Activated CD8-positive, alpha-beta memory T cell treated with anti-CD3 and anti-CD28 coated beads, Interleukin-2, amount 10 ng/mL, durations not matched to agents 7 days and 5 days (primary cell): ENCODE results near the gene ZNF22. TPM values are rescaled to one million over a fixed set of nuclear protein-coding genes. Genes with fewer than 3 reads are reported as not detected.

Experiments used
- ATAC-seq: fragments of 150-1000 bp; cut with Tn5 transposase; one replicate; pipeline ENCODE4 v1.10.0; 2021; ENCODE audit warnings: moderate library complexity
- CTCF ChIA-PET: fragments of 350-600 bp; sonication (Branson Sonifier 250); formaldehyde crosslinking; loops from one replicate; lab custom pipeline; 2021; ENCODE audit warnings: antibody characterized with exemption; lab: Charles Lee
- DNase-seq: peaks from one replicate; pipeline ENCODE4 v3.0.0-alpha.2; 2020
- H3K27ac Mint-ChIP-seq: one replicate; pipeline ENCODE4 v1.8.0; 2021; ENCODE audit warnings: mild to moderate bottlenecking, mixed read lengths
- H3K27me3 Mint-ChIP-seq: one replicate; pipeline ENCODE4 v1.8.0; 2021; ENCODE audit warnings: mixed read lengths
- H3K36me3 Mint-ChIP-seq: one replicate; pipeline ENCODE4 v1.8.0; 2021; ENCODE audit warnings: mild to moderate bottlenecking, mixed read lengths
- H3K4me1 Mint-ChIP-seq: one replicate; pipeline ENCODE4 v1.8.0; 2021; ENCODE audit warnings: mixed read lengths
- H3K4me3 Mint-ChIP-seq: one replicate; pipeline ENCODE4 v1.8.0; 2021; ENCODE audit warnings: mild to moderate bottlenecking, moderate library complexity, mixed read lengths
- H3K9me3 Mint-ChIP-seq: one replicate; pipeline ENCODE4 v1.8.0; 2022; ENCODE audit warnings: low read depth, mixed read lengths
- total RNA-seq, 2 experiments: library from RNA; stranded (reverse); gene quantifications; one replicate each; pipeline ENCODE4 v1.2.3, GENCODE V29; 2021

The ZNF22 gene
- total RNA-seq, 2 experiments from 2014 or later: 29.5 to 29.6 TPM

DNA sequence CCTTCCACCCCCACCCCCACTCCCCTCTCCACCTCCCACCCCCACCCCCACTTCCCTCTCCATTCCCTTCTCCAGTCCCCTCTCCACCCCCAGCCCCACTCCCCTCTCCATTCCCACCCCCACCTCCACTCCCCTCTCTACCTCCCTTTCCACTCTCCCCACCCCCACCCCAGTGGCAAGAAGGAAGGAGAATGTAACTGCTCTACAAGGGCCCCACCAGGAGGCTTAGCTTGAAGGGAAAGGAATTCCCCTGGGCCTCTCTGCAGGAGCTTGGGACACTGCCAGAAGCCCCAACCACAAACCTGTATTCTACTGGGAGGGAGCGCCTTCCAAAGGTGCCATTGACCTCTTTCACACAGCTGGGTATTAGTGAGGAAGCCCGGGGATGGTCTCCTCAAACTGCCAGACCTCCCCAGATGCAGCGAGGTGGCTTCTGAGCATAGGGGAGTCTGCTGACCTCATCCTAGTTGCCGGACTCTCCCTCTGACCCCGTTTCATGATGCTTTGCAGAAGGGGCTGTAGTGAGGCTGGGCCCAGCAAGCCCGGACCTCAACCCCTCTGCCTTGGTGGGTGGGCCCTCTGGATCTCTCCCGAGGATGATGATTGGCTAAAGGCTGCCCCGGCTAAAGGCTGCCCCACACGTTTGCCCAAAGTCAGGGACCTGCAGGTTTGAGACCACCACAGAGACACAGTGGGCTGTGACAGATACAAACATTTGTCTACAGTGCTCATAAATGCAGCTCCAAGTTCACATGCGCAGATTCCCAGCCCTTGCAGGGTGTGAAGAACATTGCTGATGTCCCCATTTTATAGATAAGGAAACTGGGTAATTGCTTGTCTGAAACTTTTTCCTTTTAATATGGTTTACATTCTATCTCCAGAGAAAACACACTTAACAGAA is 25.0 kb upstream of the ZNF22 start:
- Mint-ChIP-seq H3K36me3 (no peaks in the 10 kb centered on the region), H3K27ac (no peak overlapping the region), H3K27me3 (no peaks in the 10 kb centered on the region), H3K4me1 (peaks cover 17% of the 10 kb centered on the region), H3K9me3 (no peaks in the 10 kb centered on the region), H3K4me3 (no peak overlapping the region)
- ATAC-seq: no peak
- CTCF ChIA-PET: interaction anchor here (0.6 to 2.4 kb wide), 8 partner anchors 9 to 215 kb away, joined by 3 to 24 read pairs (median 4); no protein-coding TSS in a partner anchor
- no peak for DNase-seq

DNA sequence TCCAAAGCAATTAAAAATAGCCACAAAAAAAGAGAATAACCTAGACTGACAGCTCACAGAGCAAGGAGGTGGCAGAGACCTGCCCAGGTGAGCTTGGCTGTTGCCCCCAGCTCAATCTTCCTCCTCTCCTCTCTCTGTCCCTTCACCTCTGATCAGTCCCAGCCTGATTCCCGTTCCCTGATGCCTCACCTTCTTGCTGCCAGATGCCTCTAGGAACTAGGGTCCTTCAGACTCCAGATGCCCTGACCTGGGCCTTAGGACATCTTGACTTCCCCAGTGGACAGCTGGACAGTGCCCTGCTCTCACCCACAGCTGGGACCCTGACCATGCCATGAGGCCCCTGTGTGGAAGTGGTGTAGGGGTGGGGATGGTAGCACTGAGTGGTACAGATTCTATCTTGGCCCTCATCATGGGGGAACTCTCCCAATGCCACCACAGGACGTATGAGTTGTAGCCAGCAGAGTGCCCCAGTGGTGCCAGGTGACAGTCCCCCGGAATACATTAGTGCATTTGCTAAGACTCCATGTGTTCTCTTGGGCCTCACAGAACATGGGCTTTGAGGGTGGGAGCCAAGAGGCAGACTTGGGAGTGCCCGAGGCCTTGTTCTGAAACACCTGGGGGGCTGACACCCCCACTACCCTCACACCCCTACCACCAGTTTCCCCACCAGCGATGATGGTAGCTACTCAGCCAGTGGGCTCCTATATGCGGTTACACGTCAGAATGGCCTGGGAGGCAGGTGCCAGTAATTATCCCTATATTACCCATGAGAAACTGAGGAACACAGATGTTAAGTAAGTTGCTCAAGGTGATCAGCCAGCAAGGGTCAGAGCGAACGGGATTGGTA is 24.1 kb upstream of the ZNF22 start:
- H3K4me1 Mint-ChIP-seq: peaks cover 23% of the 10 kb centered on the region
- no peak overlapping the region for H3K4me3 Mint-ChIP-seq
- H3K9me3 Mint-ChIP-seq: no peaks in the 10 kb centered on the region
- no peaks in the 10 kb centered on the region for H3K27me3 Mint-ChIP-seq
- H3K27ac Mint-ChIP-seq: no peak overlapping the region
- no peak for DNase-seq
- CTCF ChIA-PET: interaction anchor here (1.1 to 2.4 kb wide), 7 partner anchors 10 to 44 kb away, joined by 3 to 24 read pairs (median 5); no protein-coding TSS in a partner anchor
- no peak for ATAC-seq
- H3K36me3 Mint-ChIP-seq: no peaks in the 10 kb centered on the region

DNA sequence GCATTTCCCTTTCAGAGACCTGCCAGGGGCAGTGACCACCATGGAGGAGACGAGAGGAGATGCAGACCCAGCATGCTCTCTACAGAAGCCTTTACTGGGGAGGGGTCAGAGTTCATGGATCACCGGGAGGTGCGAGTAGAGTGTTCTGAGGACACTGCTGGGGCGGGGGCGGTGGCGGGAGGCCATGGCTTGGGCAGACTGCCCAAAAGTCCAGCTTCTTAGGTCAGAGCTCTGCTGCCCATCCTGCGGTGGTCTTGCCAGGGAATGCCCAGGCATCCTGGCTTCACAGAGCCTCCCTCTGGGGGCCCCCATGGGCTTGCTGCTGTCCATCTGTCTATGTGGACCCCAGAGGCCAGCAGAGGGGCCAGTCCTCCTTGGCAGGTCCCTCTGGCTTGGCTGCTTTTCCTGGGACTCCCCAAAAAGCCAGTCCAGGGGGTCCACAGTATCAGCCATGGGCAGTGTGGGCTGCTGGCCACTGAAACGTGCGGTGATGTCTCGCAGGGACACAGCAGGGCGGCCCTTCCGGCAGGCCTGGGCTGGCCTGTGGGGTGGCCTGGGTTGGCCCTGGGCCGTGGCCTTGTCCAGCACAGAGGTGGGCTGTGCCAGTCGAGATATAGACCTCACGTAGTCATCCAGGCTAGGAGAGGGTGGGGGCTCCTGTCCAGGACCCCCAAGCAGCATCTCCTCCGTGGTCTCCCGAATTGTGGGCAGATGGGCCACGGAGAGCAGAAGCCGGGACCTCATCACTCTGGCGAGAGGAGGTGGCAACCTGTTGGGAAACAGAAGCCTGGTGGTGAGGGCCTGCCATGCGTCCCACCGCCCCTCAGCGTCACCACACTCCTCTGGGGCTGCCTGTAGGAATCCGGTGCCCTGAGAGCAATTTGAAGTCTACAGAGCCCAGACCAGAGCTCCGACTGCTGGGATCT is 23.2 kb upstream of the ZNF22 start:
- ATAC-seq (no peak), DNase-seq (no peak)
- CTCF ChIA-PET: interaction anchor here (1.9 to 2.4 kb wide), 2 partner anchors 11 to 45 kb away, joined by 11 to 24 read pairs; no protein-coding TSS in a partner anchor
- Mint-ChIP-seq H3K27ac (no peak overlapping the region), H3K4me1 (peaks cover 23% of the 10 kb centered on the region), H3K36me3 (no peaks in the 10 kb centered on the region), H3K4me3 (no peak overlapping the region), H3K9me3 (no peaks in the 10 kb centered on the region), H3K27me3 (no peaks in the 10 kb centered on the region)

GRCh38 chr10:44978213-44978569 is 22.5 kb upstream of the ZNF22 start:
- no peak for ATAC-seq
- Mint-ChIP-seq H3K4me1 (peaks cover 23% of the 10 kb centered on the region), H3K27ac (no peak overlapping the region), H3K27me3 (no peaks in the 10 kb centered on the region), H3K4me3 (no peak overlapping the region), H3K36me3 (no peaks in the 10 kb centered on the region), H3K9me3 (no peaks in the 10 kb centered on the region)
- no peak for DNase-seq
- CTCF ChIA-PET: no interaction called here

GRCh38 chr10:44978570-44979280 is 22.0 kb upstream of the ZNF22 start, which contains the start of gene DEPP1:
Gene DEPP1 (minus strand): TSS chr10:44978809. CDS start chr10:44978030, 779 bp downstream.
- Mint-ChIP-seq H3K4me3 (no peak within 1 kb of the TSS), H3K4me1 (peaks cover 20% of the 10 kb centered on the region), H3K9me3 (no peaks in the 10 kb centered on the region), H3K27me3 (no peaks in the 10 kb centered on the region), H3K36me3 (no peaks in the 10 kb centered on the region), H3K27ac (no peak within 1 kb of the TSS)
- no peak for ATAC-seq
- DNase-seq: no peak
- CTCF ChIA-PET: interaction anchor here (1.2 to 1.7 kb wide), 3 partner anchors 10 to 46 kb away, joined by 3 to 7 read pairs (median 4); no protein-coding TSS in a partner anchor

GRCh38 chr10:44979281-44980191 is 21.2 kb upstream of the ZNF22 start:
- no peak for ATAC-seq
- no peaks in the 10 kb centered on the region for H3K9me3 Mint-ChIP-seq
- CTCF ChIA-PET: interaction anchor here (1.2 to 1.7 kb wide), 4 partner anchors 10 to 47 kb away, joined by 3 to 7 read pairs (median 4); no protein-coding TSS in a partner anchor
- H3K4me3 Mint-ChIP-seq: no peak overlapping the region
- DNase-seq: no peak
- no peak overlapping the region for H3K27ac Mint-ChIP-seq
- H3K36me3 Mint-ChIP-seq: no peaks in the 10 kb centered on the region
- no peaks in the 10 kb centered on the region for H3K27me3 Mint-ChIP-seq
- peaks cover 13% of the 10 kb centered on the region for H3K4me1 Mint-ChIP-seq

DNA sequence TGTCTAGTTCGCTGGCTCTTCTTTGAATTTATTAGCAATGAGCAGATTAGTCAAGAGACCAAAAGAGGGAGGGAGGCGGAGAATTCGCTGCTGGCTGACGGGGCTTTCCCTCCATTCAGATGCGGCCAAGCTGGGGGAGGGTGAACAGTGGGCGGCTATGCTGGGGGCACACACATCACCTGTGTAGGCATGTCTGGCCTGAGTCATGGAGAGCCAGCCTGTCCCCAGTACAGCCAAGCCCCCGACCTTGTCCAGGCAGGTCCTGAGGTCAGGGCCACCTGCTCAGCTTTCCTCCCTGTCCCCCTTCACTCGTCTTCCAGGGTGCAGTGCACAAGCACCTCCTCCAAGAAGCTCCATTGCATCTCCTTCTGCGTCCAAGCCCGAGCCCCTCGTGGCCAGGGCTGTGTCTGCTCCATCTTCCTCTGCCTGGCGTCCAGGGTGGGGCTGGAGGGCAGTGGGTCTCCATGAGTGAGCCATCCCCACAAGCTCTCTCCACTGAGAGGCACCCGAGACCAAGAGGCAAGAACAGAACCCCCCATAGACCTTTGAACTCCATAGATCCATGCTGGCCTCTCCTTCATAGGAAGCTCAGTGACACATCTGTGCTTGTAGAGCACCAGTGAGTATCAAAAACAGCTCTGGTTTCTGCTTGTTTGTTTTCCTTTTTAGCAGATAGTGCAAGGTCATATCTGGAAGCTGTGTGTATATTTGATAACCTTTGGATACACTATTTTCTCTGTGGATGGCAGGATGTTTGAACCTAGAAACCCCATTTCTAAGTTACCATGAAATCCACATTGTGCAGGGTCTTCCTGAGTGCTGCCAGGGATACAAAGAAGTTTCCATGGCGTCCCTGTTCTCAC is 20.2 kb upstream of the ZNF22 start:
- Mint-ChIP-seq H3K9me3 (no peaks in the 10 kb centered on the region), H3K36me3 (no peaks in the 10 kb centered on the region), H3K27me3 (no peaks in the 10 kb centered on the region), H3K4me3 (no peak overlapping the region), H3K4me1 (peaks cover 10% of the 10 kb centered on the region), H3K27ac (no peak overlapping the region)
- CTCF ChIA-PET: interaction anchor here (1.2 to 1.7 kb wide), 4 partner anchors 15 to 48 kb away, joined by 3 to 7 read pairs (median 5); no protein-coding TSS in a partner anchor
- no peak for DNase-seq
- no peak for ATAC-seq

GRCh38 chr10:44981172-44982113 is 19.3 kb upstream of the ZNF22 start:
- H3K9me3 Mint-ChIP-seq: no peaks in the 10 kb centered on the region
- CTCF ChIA-PET: interaction anchor here (1.2 to 1.4 kb wide), 3 partner anchors 16 to 49 kb away, joined by 3 to 7 read pairs (median 3); no protein-coding TSS in a partner anchor
- H3K4me1 Mint-ChIP-seq: peaks cover 10% of the 10 kb centered on the region
- H3K27me3 Mint-ChIP-seq: peaks cover 5% of the 10 kb centered on the region
- no peak for DNase-seq
- no peaks in the 10 kb centered on the region for H3K36me3 Mint-ChIP-seq
- H3K4me3 Mint-ChIP-seq: no peak overlapping the region
- ATAC-seq: peak; percentile 58
- H3K27ac Mint-ChIP-seq: no peak overlapping the region

DNA sequence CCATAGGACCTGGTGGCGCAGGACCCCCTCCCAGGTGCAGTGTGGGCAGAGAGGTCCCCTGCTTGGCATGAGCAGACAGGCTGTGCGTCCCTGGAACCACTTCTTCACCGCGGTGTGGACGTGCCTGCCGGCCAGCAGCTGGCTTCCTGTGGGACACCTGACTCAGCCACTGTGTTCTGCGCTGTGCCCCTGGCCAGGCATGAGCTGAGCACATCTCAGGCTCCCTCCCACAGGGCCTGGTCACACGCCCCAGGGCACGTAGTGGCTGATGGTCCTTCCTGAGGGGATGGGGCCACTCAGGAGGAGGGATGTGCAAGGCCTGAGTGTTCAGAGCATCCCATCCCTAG is 18.6 kb upstream of the ZNF22 start:
- CTCF ChIA-PET: no interaction called here

DNA sequence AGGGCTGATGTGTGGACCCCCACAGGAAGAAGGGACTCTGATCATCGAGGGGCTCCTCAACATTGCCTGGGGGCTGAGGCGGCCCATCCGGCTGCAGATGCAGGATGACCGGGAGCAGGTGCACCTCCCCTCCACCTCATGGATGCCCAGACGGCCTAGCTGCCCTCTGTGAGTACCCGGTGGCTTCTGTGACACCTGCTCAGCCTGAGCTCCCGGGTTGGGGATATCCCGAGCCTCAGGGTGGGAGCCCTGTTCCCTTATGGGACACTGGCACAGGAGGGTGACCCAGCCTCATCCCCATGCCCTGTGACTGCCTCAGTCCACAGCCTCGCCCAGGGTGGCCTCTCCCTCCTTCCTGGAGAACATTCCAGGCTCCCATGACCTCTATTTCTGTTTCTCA is 18.2 kb upstream of the ZNF22 start:
- H3K4me3 Mint-ChIP-seq: no peak overlapping the region
- CTCF ChIA-PET: no interaction called here
- no peak for ATAC-seq

More for the DNA sequence above, 18.6 kb upstream of the ZNF22 start:
- Mint-ChIP-seq H3K4me1 (peaks cover 10% of the 10 kb centered on the region), H3K27ac (no peak overlapping the region), H3K4me3 (no peak overlapping the region), H3K27me3 (peaks cover 6% of the 10 kb centered on the region), H3K9me3 (no peaks in the 10 kb centered on the region), H3K36me3 (no peaks in the 10 kb centered on the region)
- no peak for ATAC-seq
- no peak for DNase-seq

More for the DNA sequence above, 18.2 kb upstream of the ZNF22 start:
- peaks cover 6% of the 10 kb centered on the region for H3K27me3 Mint-ChIP-seq
- H3K9me3 Mint-ChIP-seq: no peaks in the 10 kb centered on the region
- no peak for DNase-seq
- H3K4me1 Mint-ChIP-seq: peaks cover 10% of the 10 kb centered on the region
- no peaks in the 10 kb centered on the region for H3K36me3 Mint-ChIP-seq
- H3K27ac Mint-ChIP-seq: no peak overlapping the region
